ENCODE measurements around the gene SLC9A2. TPM values are rescaled to one million over a fixed set of nuclear protein-coding genes. Genes with fewer than 3 reads are reported as not detected.

SLC9A2 gene
- total RNA-seq, 1 experiment from 2014 or later = not detected

- Histone ChIP-seq H3K36me3 (ENCODE audit: insufficient read depth, low read length) (peaks cover 27% of the 10 kb centered on the region), H3K9me3 (ENCODE audit: low read length) (no peaks in the 10 kb centered on the region), H3K9ac (ENCODE audit: low read length) (no peak overlapping the region), H4K20me1 (ENCODE audit: insufficient read depth, low read depth, low read length) (no peaks in the 10 kb centered on the region), H3K4me2 (ENCODE audit: low read depth, low read length, poor library complexity, severe bottlenecking) (no peak overlapping the region), H2AFZ (ENCODE audit: low read length) (no peak overlapping the region), H3K79me2 (ENCODE audit: low read length) (no peaks in the 10 kb centered on the region), H3K4me1 (ENCODE audit: low read length) (no peaks in the 10 kb centered on the region), H3K27me3 (ENCODE audit: low read length) (no peaks in the 10 kb centered on the region), H3K27ac (ENCODE audit: low read length) (no peak overlapping the region), H3K9me2 (replicated peaks; ENCODE audit: insufficient read depth, low read length) (no peaks in the 10 kb centered on the region), H3K4me3 (ENCODE audit: low read length) (no peak overlapping the region)
- no peak for DNase-seq
Observed at GRCh38 chr2:102717308-102718018, 98.1 kb downstream of the SLC9A2 start.

DNA sequence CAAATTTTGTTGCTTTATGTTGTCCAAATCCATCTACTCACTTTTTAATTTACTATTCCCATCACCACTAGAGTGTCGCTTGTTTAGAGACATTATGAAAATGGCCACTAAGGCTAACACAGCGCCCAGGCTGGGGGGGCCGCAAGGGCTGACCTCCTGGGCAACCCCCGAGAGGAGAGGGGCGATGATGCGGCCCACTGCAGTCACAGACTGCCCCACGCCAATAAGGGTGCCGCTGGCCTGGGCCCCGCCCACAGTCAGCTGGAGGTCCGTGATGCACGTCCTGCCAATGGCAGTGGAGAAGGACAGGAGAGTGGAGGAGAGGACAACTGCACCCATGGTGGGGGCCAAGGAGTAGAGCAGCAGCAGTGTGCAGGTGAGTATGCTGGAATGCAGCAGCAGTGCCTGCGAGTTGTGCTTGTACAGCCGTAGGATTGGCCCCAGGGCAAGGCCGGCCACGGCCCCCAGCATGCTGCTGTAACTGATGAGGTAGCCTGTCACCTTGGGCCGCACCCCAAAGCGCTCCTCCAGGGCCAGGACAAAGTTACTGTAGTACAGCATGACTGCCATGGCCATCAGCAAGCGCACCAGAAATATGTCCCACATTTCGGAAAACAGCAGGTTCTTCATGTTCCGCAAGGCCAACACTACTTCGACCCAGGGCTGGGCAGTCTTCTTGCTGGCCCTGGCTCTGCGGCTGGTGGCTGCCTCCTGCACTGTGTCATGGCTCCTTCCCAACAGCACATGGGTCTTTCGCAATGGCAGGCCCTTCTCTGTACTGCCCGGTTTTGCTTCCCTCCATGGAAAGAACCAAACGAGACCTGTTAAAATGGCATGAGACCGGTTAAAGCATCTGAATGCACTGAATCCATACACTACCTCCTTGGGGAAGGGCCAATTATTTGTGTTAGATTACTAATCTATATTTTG is 99.3 kb downstream of the SLC9A2 start:
- no peaks in the 10 kb centered on the region for H3K4me1 ChIP-seq (ENCODE audit: low read length)
- no peaks in the 10 kb centered on the region for H3K9me2 ChIP-seq (replicated peaks; ENCODE audit: insufficient read depth, low read length)
- no peaks in the 10 kb centered on the region for H4K20me1 ChIP-seq (ENCODE audit: insufficient read depth, low read depth, low read length)
- no peak overlapping the region for H2AFZ ChIP-seq (ENCODE audit: low read length)
- H3K79me2 ChIP-seq (ENCODE audit: low read length) = no peaks in the 10 kb centered on the region
- H3K4me2 ChIP-seq (ENCODE audit: low read depth, low read length, poor library complexity, severe bottlenecking) = no peak overlapping the region
- no peak overlapping the region for H3K27ac ChIP-seq (ENCODE audit: low read length)
- H3K27me3 ChIP-seq (ENCODE audit: low read length) = no peaks in the 10 kb centered on the region
- no peak overlapping the region for H3K4me3 ChIP-seq (ENCODE audit: low read length)
- peaks cover 32% of the 10 kb centered on the region for H3K36me3 ChIP-seq (ENCODE audit: insufficient read depth, low read length)
- DNase-seq = no peak
- no peaks in the 10 kb centered on the region for H3K9me3 ChIP-seq (ENCODE audit: low read length)
- H3K9ac ChIP-seq (ENCODE audit: low read length) = no peak overlapping the region

DNA sequence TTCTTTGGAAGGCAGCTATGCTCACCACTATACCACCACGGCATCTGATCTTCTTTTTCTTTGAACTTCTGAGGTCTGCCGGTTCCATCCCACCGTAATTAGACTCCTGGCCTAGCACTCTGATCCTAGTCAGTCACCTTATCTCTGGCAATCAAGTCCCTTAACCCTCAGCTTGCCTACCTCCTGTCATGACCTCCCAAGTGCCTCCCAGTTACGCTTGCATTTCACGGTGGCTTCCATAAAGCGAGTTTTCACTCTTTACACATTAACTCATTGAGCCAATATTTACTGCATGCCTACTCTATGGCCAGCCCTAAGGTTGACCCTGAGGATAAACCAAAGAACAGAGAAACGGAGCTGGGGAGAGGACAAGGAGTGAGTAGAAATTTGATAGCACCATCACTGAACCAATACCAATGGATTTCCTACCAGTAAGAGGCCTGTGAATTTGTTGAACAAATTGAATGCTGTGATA is 104.7 kb downstream of the SLC9A2 start:
- no peaks in the 10 kb centered on the region for H3K27me3 ChIP-seq (ENCODE audit: low read length)
- H3K9me2 ChIP-seq (replicated peaks; ENCODE audit: insufficient read depth, low read length) = no peaks in the 10 kb centered on the region
- no peaks in the 10 kb centered on the region for H3K4me1 ChIP-seq (ENCODE audit: low read length)
- H3K27ac ChIP-seq (ENCODE audit: low read length) = no peak overlapping the region
- H3K4me2 ChIP-seq (ENCODE audit: low read depth, low read length, poor library complexity, severe bottlenecking) = no peak overlapping the region
- peaks cover 32% of the 10 kb centered on the region for H3K36me3 ChIP-seq (ENCODE audit: insufficient read depth, low read length)
- H3K9ac ChIP-seq (ENCODE audit: low read length) = no peak overlapping the region
- H4K20me1 ChIP-seq (ENCODE audit: insufficient read depth, low read depth, low read length) = no peaks in the 10 kb centered on the region
- DNase-seq = no peak
- no peaks in the 10 kb centered on the region for H3K9me3 ChIP-seq (ENCODE audit: low read length)
- H2AFZ ChIP-seq (ENCODE audit: low read length) = no peak overlapping the region
- H3K79me2 ChIP-seq (ENCODE audit: low read length) = no peaks in the 10 kb centered on the region
- no peak overlapping the region for H3K4me3 ChIP-seq (ENCODE audit: low read length)

GRCh38 chr2:102724553-102724952 is 105.2 kb downstream of the SLC9A2 start:
- no peaks in the 10 kb centered on the region for H3K27me3 ChIP-seq (ENCODE audit: low read length)
- peaks cover 32% of the 10 kb centered on the region for H3K36me3 ChIP-seq (ENCODE audit: insufficient read depth, low read length)
- no peak overlapping the region for H3K4me3 ChIP-seq (ENCODE audit: low read length)
- H3K9ac ChIP-seq (ENCODE audit: low read length) = no peak overlapping the region
- DNase-seq = no peak
- no peaks in the 10 kb centered on the region for H3K4me1 ChIP-seq (ENCODE audit: low read length)
- no peaks in the 10 kb centered on the region for H3K9me3 ChIP-seq (ENCODE audit: low read length)
- no peaks in the 10 kb centered on the region for H4K20me1 ChIP-seq (ENCODE audit: insufficient read depth, low read depth, low read length)
- H3K27ac ChIP-seq (ENCODE audit: low read length) = no peak overlapping the region
- H3K79me2 ChIP-seq (ENCODE audit: low read length) = no peaks in the 10 kb centered on the region
- no peak overlapping the region for H2AFZ ChIP-seq (ENCODE audit: low read length)
- no peaks in the 10 kb centered on the region for H3K9me2 ChIP-seq (replicated peaks; ENCODE audit: insufficient read depth, low read length)
- no peak overlapping the region for H3K4me2 ChIP-seq (ENCODE audit: low read depth, low read length, poor library complexity, severe bottlenecking)

- Histone ChIP-seq H3K4me1 (ENCODE audit: low read length) (no peaks in the 10 kb centered on the region), H3K9me3 (ENCODE audit: low read length) (no peaks in the 10 kb centered on the region), H3K9ac (ENCODE audit: low read length) (no peak overlapping the region), H3K79me2 (ENCODE audit: low read length) (no peaks in the 10 kb centered on the region), H3K4me3 (ENCODE audit: low read length) (no peak overlapping the region), H4K20me1 (ENCODE audit: insufficient read depth, low read depth, low read length) (no peaks in the 10 kb centered on the region), H3K36me3 (ENCODE audit: insufficient read depth, low read length) (peaks cover 21% of the 10 kb centered on the region), H3K4me2 (ENCODE audit: low read depth, low read length, poor library complexity, severe bottlenecking) (no peak overlapping the region), H3K27me3 (ENCODE audit: low read length) (no peaks in the 10 kb centered on the region), H3K9me2 (replicated peaks; ENCODE audit: insufficient read depth, low read length) (no peaks in the 10 kb centered on the region), H2AFZ (ENCODE audit: low read length) (no peak overlapping the region), H3K27ac (ENCODE audit: low read length) (no peak overlapping the region)
- DNase-seq = no peak
Observed at GRCh38 chr2:102726128-102727087, 107.1 kb downstream of the SLC9A2 start.

- peaks cover 78% of the 10 kb centered on the region for H3K79me2 ChIP-seq (ENCODE audit: low read length)
- H2AFZ ChIP-seq (ENCODE audit: low read length) = no peak overlapping the region
- H3K4me3 ChIP-seq (ENCODE audit: low read length) = peak overlapping the region; percentile 85
- no peaks in the 10 kb centered on the region for H3K9me2 ChIP-seq (replicated peaks; ENCODE audit: insufficient read depth, low read length)
- H3K27ac ChIP-seq (ENCODE audit: low read length) = no peak overlapping the region
- H3K36me3 ChIP-seq (ENCODE audit: insufficient read depth, low read length) = peaks cover 8% of the 10 kb centered on the region; the same call in 1 of the 2 replicates
- peak overlapping the region; percentile 86 for H3K9ac ChIP-seq (ENCODE audit: low read length)
- H4K20me1 ChIP-seq (ENCODE audit: insufficient read depth, low read depth, low read length) = no peaks in the 10 kb centered on the region; the same call in 1 of the 2 replicates
- no peak for DNase-seq
- no peaks in the 10 kb centered on the region for H3K9me3 ChIP-seq (ENCODE audit: low read length)
- peaks cover 35% of the 10 kb centered on the region for H3K4me1 ChIP-seq (ENCODE audit: low read length)
- H3K4me2 ChIP-seq (ENCODE audit: low read depth, low read length, poor library complexity, severe bottlenecking) = peak overlapping the region; percentile 87
- no peaks in the 10 kb centered on the region for H3K27me3 ChIP-seq (ENCODE audit: low read length)
Observed at GRCh38 chr2:102735416-102736109, 116.2 kb downstream of the SLC9A2 start.

DNA sequence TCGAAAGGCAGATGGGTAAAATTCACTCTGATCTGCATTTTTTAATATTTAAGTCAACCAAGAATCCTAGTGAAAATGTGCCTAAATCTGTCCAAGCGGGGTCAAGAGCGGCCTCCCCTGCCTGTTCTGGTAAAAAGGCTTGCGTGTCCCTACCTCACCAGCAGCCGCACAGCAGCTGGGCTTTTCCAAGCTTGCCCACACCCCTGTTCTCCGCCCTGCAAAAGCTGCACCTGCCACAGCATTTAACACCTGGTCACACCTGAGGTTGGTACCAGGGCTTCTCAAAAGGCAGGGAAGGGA is 116.7 kb downstream of the SLC9A2 start:
- peak overlapping the region; percentile 64 for H2AFZ ChIP-seq (ENCODE audit: low read length)
- peaks cover 8% of the 10 kb centered on the region; the same call in 1 of the 2 replicates for H3K36me3 ChIP-seq (ENCODE audit: insufficient read depth, low read length)
- H3K4me2 ChIP-seq (ENCODE audit: low read depth, low read length, poor library complexity, severe bottlenecking) = peak overlapping the region; percentile 87
- peaks cover 35% of the 10 kb centered on the region for H3K4me1 ChIP-seq (ENCODE audit: low read length)
- H4K20me1 ChIP-seq (ENCODE audit: insufficient read depth, low read depth, low read length) = no peaks in the 10 kb centered on the region; the same call in 1 of the 2 replicates
- H3K79me2 ChIP-seq (ENCODE audit: low read length) = peaks cover 83% of the 10 kb centered on the region
- H3K27me3 ChIP-seq (ENCODE audit: low read length) = no peaks in the 10 kb centered on the region
- no peaks in the 10 kb centered on the region for H3K9me3 ChIP-seq (ENCODE audit: low read length)
- DNase-seq = peak; percentile 65
- H3K4me3 ChIP-seq (ENCODE audit: low read length) = peak overlapping the region; percentile 85
- H3K9ac ChIP-seq (ENCODE audit: low read length) = peak overlapping the region; percentile 86
- H3K27ac ChIP-seq (ENCODE audit: low read length) = no peak overlapping the region
- H3K9me2 ChIP-seq (replicated peaks; ENCODE audit: insufficient read depth, low read length) = no peaks in the 10 kb centered on the region
